GM19438 (cell line): ENCODE data around the gene ARHGAP10.

ENCODE experiments used
- ATAC-seq: cut with Tn5 transposase; IDR thresholded peaks from one replicate; pipeline ENCODE4 v1.9.1; 2021; ENCODE audit warnings: low read depth; ENCODE audit not compliant: unreplicated experiment

Gene ARHGAP10

GRCh38 chr4:147731580-147732517 lies at the start of gene ARHGAP10:
Gene ARHGAP10 (plus strand): TSS chr4:147732088. CDS start chr4:147732302, 214 bp downstream.
- ATAC-seq, result peak; percentile 59

DNA sequence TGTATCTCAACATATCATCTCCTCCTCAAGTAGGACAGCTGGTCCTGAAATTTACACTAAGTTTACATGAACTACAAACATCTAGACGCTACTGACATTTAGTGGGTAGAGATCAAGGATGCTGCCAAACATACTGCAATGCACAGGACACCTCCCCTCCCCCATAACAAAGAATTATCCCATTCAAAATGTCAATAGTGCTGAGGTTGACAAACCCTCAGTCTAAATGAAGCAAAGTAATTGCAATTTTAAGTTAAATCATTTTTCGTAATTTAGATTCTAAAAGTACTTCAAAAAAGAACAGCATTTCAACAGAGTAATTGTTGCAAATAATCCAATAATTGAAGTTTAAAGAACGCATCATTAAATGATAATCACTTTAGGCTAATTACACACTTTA lies 49.1 kb upstream of the ARHGAP10 start:
- no peak for ATAC-seq

DNA sequence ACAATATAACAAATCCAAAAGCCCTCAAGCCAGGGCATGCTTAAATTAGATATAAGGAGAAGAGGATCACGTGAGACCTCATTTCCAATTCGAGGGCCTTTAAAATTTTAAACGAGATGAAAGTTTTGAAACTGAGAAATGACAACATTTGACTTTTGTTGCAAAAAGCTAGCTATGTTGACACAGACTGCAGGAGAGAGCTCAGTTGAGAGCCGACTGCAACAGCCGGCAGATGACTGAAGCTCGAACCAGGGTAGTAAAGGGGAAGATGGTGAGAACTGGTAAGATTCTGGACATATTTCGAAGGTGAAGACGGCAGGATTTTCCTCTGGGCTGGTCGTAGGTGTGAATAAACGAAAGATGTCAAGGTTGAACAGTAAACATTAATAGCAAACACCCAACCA lies 48.7 kb upstream of the ARHGAP10 start:
- no peak for ATAC-seq

DNA sequence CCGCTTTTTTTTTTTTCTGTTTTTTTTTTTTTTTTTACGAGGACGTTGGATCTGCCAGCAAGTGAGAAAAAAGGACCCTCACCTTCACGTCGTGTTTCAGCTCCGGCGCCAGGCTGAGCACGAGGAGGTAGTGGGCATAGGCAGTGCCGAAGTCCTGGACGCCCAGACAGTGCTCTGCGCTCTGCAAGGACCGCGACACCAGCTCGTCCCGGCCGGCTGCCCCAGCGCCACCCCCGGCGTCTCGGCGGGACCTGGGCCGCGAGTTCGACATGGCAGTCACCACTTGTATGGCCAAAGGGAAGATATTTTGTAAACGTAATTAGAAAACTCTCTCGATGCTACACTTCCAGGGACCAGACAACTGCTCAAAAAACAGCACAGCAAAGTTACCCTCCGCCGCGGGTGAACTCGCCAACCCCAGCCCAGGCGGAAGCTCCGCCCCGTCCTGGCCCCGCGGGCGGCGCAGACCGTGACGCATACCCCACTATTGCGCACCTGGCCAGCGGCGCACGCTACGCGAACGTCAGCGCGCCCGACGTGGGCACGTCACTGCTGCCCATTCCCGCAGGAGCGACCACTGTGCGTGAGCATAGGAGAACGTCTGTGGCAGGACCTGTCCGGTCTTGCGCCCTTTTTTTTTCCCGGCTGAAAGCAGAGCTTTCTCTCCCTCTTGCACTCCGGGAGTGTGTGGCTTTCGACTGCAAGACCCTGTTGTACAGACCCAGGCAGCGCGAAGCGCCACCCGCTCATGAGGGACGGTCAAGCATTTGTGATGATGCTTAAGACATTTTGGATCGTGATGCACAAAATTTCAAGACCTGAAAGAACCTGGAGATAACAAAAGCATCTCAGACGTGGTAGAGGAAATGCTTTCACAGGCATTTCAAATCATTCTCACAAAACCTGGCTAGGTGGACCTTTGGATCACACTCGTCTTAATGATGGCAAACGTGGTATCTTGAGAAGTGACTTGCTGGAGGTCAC lies 47.9 kb upstream of the ARHGAP10 start, which contains the start of gene PRMT9:
Gene PRMT9 (minus strand): TSS at position 447 of the 984 bp plus-strand sequence. CDS start 176 bp downstream, at position 271.
- ATAC-seq, result peak; percentile 99

- no peak for ATAC-seq
These were observed 42.8 kb upstream of the ARHGAP10 start for GRCh38 chr4:147689067-147689466.

GRCh38 chr4:147691820-147692219 lies 40.1 kb upstream of the ARHGAP10 start:
- no peak for ATAC-seq

GRCh38 chr4:147693218-147693617 lies 38.7 kb upstream of the ARHGAP10 start:
- ATAC-seq, result no peak

DNA sequence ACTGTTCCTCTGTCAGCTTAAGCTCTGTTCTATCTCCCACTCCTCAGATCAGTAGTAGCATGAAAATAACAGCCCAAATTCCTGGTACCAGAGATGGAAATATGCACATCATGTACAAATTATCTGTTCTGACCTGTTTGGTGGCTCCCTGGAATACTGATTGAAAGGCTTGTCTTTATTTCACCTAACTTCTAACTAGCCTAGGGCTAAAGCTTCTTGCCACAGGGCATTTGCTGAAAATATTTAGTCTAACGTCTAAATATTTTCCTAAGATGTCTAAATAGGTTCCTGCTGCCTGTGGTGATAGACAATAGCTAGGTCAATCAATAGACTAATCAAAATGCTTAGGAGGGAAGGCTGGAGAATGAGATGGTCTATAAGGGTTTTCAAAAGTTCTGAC lies 35.0 kb upstream of the ARHGAP10 start:
- ATAC-seq, result no peak

GRCh38 chr4:147704846-147705245 lies 27.0 kb upstream of the ARHGAP10 start:
- ATAC-seq, result no peak

DNA sequence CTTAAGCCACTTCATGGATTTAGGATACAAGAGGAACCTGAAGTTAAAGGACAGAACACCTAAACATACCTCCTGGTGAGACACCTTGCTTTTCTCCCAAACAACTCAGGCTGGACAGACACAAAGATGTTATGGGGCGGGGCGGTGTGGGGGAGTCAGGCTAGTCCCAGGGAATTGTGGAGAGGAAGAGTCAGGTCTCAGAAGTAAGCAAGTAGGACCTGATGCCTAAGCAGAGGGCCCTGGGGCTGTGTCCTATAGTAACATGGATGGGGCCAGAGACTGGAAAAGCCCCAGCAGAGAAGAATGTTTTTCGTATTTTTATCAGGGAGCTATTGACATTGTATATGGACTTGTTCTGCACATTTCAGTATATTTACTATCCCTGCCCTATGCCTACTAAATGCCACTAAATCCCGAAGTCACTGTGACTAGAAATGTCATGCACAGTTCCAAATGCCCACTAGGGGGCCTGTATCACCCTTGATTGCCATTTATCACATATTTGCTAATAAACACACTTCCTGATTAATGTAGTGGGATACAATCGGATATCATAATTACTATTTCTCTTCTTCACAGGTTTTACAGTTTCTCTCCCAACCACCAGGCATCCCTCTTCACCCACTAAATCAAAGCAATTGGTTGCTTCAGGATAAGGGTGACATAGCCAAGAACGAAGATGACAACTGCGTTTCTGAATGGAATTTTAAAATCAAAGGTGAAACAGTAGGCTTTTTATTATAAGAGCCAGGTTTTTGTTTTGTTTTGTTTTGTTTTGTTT lies 23.8 kb upstream of the ARHGAP10 start:
- peak; percentile 50 for ATAC-seq

- ATAC-seq, result no peak
These were observed 21.9 kb upstream of the ARHGAP10 start for GRCh38 chr4:147709999-147710398.

- ATAC-seq, result no peak
These were observed 17.1 kb upstream of the ARHGAP10 start for GRCh38 chr4:147714575-147715401.

- peak; percentile 90 for ATAC-seq
These were observed 14.0 kb upstream of the ARHGAP10 start for GRCh38 chr4:147717878-147718277.

GRCh38 chr4:147723326-147723725 lies 8.6 kb upstream of the ARHGAP10 start:
- ATAC-seq, result no peak

DNA sequence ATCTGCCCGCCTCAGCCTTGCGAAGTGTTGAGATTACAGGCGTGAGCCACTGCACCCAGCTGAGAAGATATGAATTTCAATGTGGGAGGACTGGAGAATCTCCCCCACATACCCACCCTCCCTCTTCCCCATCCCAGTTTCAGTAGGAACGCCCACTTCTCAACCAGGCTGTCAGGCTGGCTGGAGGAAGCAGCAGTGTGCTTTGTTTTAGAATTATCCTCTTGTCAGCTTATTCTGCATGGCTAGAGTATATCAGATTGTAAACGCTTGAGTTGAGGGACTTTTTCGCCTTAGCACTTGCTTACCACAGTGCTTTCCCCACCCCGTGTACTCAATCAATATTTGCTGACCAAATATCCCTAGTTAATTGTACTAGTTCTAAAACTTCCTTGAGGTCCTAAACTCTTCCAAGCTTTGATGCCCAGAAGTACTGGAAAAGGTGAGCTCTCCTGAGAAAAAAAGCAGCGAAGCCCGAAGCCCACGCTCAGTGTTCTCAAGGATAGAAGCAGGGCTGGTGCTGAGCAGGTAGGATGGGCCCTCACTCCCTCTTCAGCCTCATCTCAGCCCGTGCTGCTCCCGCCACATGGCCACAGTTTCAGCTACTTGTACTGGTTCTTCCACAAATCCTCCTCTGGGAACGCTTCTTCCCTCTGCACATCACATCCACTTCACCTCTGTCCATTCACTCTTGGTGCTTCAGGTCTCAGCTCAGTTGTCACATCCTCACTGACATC lies 7.3 kb upstream of the ARHGAP10 start:
- ATAC-seq, result no peak

DNA sequence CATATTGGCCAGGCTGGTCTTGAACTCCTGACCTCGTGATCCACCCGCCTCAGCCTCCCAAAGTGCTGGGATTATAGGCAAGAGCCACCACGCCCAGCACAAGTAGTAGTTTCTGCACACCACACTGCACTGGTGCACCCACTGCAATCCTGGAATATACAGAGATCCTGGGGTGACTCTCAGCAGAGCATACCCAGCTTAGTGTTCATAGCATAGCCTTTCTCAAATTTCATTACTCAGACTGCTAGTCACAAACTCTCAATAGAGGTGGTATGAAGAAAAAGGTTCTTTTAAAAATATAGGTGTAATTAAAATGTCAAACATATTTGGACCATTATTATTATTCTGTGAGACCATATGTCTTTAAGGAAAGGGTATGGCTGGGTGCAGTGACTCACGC lies 6.2 kb upstream of the ARHGAP10 start:
- ATAC-seq, result no peak

GRCh38 chr4:147727476-147728028 lies 4.3 kb upstream of the ARHGAP10 start:
- ATAC-seq, result no peak

DNA sequence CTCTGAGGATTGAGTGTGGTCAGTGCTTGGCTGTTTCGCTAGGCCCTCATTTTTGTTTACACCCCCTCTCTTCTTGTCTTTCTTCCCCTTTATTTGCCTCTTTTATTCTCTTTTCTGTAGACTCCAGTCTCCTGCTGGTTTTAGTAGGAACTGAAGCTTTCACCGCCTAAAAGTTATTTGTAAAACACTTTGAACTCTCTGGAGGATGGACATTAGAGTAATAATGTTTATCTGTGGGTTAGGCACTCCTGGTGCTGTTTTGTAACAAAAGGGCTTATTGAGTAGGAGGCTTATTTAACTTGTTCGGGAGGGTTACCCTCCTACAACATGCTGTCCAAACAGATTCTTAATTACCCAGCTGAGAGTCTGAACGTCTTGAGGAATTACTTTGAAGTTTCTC lies 1.6 kb upstream of the ARHGAP10 start:
- ATAC-seq, result no peak
